Stimulated activated CD4-positive, alpha-beta T cell treated with anti-CD3 and anti-CD28 coated beads, Interleukin-15, amount 100 ng/mL, for 24 hours (primary cell): ENCODE measurements around the gene UBAP1.
"Not testable (repeated sequence)": the region's sequence is repeated elsewhere in the genome, so short reads cannot be mapped to it uniquely, and the experiment has no call there.

Experiments
- DNase-seq: peaks from one replicate; pipeline ENCODE4 v3.0.0-alpha.2; 2020

Gene UBAP1

DNA sequence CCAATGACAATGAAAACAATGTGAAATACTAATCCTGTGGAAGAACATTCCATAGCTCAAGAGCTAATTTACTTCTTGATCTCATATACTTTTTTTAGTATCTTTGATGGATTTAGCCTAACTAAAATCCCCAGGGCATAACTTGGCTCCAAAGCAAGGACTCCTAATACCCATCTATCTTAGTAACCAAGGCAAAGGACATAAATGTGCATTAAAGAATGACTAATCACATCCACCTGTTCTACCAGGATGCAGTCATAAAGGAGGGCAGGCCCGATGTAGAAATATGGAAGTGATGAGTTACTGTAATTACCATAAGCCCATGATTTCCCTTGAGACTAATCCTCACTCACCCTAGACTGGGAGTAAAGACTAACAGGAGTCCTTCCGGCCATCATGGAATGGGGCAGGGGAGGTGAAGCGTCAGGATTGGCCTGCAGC lies 93.3 kb downstream of the UBAP1 start:
- DNase-seq = no peak

DNA sequence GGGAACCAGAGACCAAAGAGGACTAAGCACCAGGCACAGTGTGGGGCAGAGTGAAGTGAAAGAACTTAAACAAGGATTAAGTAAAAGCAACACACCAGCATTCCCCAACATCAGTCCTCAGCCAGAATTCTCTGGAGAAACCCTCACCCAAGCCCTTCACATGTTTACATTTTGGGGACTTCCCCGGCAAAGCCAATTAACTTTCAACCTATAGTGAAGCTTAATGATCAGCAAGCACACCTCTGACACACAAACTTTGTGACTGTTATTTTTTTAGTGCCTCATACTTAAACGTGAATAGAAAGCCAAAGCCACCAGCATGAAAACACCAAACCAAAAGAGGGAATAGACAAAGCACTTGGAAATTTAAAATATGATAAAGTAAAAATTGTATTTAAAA lies 94.7 kb downstream of the UBAP1 start:
- DNase-seq = not testable (repeated sequence)

DNA sequence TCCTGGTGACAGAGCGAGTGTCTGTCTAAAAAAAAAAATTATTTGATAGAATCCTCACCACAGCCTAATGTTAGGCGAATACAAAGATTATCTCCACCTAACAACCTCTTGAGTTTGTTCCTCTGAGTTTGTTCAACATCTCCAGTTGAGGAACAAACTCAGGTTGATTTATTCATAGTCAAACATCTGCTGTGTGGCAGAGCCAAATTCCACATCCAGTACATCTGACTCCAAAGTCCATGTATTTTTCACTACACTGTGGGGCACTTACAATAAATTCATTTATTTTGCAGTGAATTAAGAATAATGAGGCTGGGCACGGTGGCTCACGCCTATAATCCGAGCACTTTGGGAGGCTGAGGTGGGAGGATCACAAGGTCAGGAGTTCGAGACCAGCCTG lies 97.0 kb downstream of the UBAP1 start:
- DNase-seq = no peak

DNA sequence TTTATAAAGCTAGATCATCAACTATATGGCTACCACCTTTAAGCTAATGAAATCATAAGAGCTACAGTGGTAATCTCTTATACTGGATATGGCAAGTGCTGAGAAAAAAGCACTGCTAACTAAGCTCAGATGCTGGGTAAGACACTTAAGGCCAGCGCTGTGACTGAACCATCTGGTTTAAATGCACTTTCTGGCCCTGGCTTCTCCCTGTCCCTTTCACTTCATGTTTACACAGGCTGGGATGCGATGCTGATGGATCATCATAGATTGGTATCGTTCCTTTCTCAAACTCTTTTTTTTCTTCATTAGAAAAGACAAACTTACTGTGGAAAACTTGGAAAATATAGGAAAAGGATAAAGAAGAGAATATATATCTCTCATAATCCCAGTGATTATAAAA lies 97.9 kb downstream of the UBAP1 start:
- DNase-seq = no peak

- no peak for DNase-seq
These were observed 100.6 kb downstream of the UBAP1 start for GRCh38 chr9:34279411-34279810.

DNA sequence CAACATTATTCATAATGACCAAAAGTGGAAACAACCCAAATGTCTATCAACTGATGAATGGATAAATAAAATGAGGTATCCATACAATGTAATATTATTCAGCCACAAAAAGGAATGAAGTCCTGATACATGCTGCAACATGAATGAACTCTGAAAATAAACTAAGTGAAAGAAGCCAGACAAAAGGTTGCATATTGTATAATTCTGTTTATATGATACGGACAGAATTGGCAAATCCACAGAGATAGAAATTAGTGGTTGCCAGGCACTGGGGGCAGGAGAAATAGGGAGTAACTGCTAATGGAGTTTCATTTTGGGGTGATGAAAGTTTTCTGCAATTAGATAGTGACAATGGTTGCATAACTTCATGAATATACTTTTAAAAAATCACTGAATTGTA lies 103.3 kb downstream of the UBAP1 start:
- no peak for DNase-seq

DNA sequence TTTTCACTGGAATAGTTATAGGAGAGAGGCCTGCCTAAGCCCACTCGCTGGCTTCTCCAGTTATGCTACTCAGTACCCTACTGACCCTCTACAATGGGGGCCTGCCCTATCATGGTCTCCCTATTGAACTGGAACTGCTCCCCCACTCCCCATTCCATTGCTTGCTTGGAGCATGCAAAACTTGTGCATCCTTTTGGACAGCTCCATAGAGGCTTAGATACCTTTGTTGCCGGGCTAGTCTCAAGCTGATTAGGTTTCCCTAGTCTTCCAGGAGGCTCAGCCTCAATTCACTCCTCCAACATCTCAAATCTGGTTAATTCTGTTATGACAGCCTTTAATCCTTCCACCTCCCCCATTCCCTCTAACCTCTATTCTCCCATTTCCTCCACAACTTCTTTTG lies 110.3 kb downstream of the UBAP1 start:
- no peak for DNase-seq

GRCh38 chr9:34291023-34291422 lies 112.2 kb downstream of the UBAP1 start:
- no peak for DNase-seq

- DNase-seq = no peak
These were observed 112.6 kb downstream of the UBAP1 start for GRCh38 chr9:34291423-34291822.

GRCh38 chr9:34292552-34292951 lies 113.7 kb downstream of the UBAP1 start:
- no peak for DNase-seq

- DNase-seq = not testable (repeated sequence)
These were observed 122.2 kb downstream of the UBAP1 start for GRCh38 chr9:34301064-34301463.
